Stimulated activated CD4-positive, alpha-beta T cell treated with anti-CD3 and anti-CD28 coated beads, Interleukin-4, amount 100 ng/mL, for 24 hours (primary cell): ENCODE data around the gene STIP1.
"Not testable (repeated sequence)": the region's sequence is repeated elsewhere in the genome, so short reads cannot be mapped to it uniquely, and the experiment has no call there.

Experiments
- DNase-seq: peaks from one replicate; pipeline ENCODE4 v3.0.0-alpha.2; 2020

STIP1 gene

DNA sequence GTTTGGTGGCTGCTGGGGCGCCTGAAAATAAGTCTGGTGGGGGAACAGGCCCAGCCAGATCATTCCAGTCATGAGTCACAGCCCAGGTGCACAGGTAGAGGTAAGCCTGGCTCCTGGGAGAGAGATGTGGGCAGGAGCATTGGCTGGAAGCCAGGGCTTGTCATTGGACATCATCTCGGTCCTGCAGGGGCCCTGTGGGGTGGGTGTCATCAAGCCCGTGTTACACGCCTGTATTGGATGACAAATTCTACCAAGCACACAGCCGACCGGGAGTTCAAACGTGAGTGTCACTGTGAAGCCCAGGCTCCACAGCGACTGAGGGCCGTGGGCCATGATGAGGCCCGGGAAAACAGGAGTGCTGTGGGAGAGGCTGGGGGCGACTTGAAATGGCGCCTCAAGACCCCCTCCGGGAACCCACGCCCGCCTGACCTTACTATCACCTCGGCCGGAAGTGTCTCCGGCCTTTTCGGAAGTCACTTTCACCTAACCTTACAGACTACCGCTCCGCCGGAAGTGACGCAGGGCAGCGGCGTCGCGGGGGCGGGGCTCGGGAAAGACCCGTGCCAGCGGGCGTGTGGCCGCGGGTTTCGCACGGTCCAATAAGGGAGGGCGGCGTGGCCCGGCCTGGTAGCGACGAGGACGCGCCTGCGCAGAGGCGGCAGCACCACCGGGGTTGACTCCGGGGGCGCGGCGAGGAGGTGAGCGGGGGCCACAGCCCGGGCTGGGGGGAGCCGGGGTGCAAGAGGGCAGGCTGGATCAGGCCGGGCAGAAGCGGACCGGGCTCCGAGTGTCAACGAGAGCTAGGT lies 54.7 kb downstream of the STIP1 start, which contains the start of gene FKBP2:
TSS of gene FKBP2 (plus strand) at position 661 of the 806 bp plus-strand sequence. CDS start 1,293 bp downstream, outside the sequence.
- peak; percentile 98 for DNase-seq

DNA sequence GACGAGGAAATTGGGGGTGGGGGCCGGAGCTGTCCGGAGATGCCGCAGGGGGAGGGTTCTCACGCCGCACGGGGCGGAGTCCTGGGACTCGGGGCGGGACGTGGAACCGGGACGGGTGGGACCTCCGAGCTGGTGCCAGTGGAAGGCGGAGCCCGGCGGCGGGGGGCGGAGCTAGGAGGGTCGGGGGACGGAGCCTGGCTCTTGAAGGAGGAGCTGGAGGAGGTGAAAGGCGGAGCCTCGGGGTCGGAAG lies 55.2 kb downstream of the STIP1 start:
- peak; percentile 100 for DNase-seq

DNA sequence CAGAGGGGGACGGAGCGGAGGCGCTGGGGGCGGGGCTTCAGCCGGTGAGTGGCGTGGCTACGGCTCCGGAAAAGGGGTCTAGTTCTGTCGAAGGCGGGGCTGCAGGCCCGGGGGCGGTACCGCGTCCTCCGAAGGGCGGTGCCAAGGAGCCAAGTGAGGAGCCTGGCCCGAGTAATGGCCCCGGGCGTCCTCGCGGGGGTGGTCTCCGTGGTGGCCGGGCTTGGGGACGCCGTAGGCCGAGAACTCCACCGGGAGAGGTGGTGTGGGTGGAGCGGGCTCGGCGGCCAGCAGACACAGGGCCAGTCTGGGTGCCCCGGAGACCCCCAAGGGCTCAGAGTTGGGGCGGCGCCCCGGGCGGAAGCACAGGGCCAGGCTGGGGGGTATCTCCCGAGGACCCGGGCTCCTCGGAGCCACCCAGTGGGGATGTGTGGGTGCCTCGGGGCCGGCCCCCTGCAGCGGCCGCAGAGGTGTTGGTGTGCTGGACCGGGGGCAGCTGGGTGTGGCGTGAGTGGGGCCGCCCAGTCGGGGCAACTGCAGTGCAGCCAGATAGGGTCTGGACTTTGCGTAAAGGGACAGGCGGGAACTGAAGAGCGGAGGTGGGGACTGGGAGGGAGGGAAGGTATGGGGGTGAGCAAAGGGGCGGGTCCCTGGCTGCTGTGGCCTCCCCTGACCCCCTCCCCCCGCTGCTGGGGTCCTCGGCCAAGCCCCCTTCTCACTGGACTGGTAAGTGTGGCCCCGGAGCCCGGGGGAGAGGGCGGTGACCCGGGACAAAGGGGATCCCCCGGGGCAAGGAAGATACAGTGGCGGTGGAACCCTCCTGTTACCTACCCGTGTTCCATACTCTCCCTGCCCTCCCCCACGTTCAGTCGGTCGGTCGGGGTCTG lies 55.8 kb downstream of the STIP1 start:
- no peak for DNase-seq

DNA sequence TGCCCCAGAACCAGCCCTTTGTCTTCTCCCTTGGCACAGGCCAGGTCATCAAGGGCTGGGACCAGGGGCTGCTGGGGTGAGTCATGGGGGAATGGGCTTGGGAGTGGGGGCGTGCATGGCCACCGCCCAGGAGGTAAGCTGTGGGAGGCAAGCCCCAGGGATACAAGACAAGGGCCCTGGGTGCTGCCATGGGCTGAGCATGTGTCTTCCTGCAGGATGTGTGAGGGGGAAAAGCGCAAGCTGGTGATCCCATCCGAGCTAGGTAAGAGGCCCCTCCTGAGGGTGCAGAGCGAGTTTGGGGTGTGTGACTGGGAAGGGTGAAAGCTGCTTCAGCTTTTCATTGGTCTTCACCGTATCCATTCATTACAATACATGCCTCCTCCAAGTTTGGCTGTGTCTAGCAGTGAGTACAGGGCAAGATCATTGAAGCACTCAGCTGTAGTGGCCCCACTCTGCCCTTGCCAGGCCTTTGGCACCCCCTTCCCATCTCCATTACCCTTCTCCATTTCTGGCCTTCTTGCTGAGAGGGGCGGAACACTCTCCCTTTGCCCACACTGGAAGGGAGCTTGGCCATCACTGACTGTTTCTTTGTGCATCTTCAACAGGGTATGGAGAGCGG lies 57.4 kb downstream of the STIP1 start:
- DNase-seq, result no peak

DNA sequence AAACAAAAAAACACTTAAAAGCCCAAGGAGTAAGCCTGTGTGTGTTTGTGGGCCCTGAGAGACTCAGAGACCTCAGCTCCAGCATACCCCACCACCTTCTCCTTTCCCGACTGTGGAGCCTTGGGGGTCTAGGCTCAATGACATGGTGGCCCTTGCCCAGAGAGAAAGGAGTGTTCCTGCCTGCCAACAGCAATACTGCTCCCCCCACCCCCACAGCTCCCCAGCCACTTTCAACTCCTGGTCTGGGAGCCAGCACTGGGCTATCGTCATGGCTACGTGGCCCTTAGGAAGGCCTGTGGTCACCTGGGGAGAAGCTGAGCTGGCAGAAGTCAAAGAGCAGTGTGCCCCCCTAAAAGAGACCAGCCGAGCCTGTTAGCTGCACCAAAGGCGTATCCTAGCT lies 58.1 kb downstream of the STIP1 start:
- DNase-seq, result no peak

DNA sequence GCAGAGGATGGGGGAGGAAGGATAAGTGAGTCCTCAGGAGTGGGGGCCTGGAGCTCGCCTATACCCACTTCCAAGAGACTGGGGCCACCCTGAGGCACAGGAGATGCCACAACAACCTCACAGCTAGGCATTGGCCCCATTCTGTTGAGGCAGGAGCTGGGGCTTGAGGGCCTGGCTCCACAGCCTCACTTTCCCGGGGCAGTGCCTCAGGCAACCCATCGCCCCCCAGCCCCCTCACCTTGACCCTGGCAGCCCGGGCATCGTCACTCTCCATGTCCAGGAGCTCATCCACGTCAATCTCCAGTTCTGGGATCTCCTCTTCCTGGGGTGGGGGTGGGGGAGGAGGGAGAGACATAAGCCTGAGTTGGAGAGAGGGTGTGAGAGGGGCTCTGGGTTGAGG lies 59.0 kb downstream of the STIP1 start:
- no peak for DNase-seq

DNA sequence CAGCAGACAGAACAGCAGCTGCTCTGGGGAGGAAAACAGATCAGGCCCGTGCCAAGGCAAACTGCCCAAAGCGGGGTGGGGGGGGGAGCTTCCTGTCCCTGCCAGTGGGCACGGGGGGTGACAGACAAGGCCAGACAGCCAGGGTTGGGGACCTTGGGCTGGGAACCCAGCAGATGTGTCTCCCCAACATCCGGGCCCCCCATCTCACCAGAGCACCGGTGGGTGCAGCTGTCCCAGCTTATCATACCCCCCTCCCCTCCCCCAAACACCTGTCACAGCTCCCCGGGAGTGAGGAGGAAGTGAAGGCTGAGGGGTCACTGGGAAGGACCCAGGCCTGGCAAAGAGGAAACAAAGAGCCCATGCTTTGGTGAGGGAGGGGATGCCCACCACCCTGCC lies 59.4 kb downstream of the STIP1 start:
- DNase-seq, result no peak

DNA sequence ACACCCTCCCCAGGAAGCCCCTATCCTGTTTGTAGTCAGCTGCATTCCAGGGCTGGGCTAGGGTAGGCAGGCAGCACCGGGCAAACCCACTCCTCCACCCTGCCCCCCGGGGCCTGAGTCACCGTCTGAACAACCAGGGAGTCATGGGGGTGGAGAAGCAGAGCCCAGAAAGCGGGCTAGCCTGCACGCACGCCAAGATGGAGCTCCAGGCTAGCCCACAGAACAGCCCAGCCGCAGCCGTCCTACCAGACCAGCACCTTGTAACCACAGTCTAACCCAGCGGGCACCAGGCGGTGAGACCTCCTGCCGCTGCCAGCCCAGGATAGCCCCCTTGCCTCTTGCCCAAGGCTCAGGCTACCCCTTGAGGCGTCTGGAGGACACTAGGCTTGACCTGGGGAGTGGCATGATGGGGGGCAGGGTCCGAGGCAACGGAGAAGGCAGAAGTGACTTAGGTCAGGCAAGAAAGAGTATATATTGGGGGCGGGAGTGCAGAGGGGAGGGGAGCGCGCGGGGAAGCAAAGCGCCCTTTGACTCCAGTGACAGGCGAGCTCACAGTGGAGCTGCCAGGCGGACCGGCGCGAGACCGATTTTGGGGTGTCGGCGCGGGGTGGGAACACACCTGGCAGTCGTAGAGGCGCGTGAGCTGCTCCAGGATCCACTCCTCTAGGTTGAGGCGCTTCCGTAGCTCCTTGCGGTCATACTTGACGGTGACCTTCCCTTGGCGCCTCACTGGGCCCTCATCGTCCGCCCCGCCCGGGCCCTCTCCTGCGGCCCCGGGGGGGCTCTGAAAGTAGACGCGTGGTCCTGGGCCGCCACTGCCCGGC lies 60.0 kb downstream of the STIP1 start:
- peak; percentile 87 for DNase-seq

DNA sequence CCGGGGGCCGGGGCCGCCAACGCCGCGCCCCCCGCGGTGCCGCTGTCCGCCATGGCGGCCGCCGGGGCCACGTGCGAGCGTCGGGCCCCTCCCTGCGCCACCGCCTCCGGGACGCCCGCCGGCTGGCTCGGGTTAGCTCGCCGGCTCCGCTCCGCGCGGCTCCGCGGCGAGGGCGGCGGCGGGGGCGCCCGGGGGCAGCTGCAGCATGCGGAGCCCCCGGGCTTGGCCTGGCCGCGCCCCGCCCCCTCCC lies 60.6 kb downstream of the STIP1 start:
- not testable (repeated sequence) for DNase-seq

DNA sequence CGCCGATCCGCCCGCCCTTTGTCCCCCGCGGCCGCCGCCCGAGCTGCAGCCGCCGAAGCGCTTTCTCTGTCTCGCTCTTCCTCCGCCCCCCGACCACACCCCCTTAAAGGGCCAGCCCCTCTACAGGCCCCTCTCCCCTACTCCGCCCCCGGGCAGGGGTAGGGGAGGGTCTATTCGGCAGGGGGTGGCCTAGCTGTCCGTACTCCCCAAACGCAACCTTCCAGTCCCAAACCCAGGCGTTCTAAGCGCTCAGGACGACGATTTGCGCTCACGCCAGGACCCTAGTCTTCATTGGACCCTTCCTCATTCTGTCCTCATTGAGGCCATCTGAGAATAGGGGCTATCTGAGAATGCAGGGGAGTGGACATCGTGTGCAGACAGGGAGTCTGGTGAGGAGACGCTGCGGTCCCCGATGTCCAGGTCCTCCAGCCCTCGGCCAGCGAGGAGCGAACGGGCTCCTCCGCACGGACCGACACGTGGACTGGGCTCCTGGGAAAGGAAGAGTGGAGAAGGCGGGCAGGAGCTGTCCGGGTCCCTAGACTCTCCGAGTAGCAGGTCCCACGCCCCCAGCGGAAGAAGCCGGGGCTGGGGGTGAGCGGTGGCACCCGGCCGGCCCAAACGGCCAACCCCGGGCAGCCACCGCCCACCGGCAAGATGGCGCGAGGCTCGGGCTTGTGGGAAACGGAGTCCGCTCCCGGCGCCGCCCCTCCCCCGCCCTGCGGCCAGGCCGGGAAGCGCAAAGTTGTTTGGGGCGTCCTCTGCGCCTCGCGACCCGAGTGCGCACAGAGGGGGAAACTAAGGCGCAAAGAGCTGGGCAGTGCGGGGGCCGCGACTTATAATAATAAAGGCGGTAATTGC lies 61.1 kb downstream of the STIP1 start, which contains the start of gene PPP1R14B:
TSS of gene PPP1R14B (minus strand) at position 73 of the 858 bp plus-strand sequence. CDS start 270 bp downstream, outside the sequence.
- DNase-seq, result peak; percentile 85

DNA sequence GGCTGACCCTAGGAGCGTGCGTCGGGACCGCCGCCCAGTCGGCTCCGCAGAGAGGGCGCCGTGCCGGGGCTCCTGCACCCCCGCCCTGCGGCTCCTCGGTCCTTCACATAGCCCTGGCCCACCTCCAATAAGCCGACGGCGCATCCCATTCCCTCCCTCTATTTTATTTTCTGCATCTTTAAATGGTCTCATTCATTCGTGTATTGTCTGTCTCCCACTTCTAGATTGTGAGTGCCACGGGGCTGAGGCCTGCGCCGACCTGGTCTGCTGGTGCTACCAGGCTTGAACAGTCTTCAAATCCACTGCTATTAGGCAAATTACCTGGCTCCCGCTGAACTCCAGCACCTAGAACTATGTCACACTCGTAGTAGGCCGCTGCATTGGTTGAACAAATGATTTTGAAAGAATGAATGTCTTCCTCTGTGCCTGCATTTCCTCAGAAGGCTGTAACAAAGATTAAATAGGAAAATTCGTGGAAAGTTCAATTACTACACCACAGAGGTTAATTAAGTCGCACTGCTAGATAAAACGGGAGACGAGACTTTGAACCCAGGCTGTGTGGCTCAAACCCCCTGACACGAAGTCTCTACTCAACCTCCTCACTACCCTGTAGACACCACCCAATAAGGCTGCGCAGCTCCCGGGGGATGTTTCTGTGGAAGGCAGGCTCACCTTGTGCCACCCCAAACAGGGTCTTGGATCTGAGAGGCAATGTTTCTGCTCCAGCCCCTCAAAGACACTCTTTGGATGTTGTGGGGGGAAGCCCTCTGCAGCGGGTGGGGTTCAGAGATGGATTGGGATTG lies 62.0 kb downstream of the STIP1 start:
- no peak for DNase-seq

DNA sequence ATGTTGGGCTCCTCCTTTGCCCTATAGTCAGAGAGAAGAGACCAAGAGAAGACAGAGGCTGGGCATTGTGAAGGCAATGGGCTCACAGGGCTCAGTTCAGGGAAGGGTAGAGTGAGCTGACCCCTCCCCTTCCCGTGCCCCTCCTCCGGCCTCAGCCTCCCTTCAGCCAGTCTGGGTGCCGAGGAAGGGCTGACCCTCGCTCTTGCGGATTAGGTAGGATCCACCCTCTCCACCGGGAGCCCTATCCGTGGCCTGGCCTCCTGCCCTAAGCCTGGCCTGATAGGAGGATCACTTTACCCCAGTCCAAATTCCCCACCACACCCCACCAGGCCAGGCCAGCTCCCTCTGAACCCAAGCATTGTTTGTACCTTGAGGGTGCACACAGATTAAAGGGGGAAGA lies 62.6 kb downstream of the STIP1 start:
- DNase-seq, result no peak

DNA sequence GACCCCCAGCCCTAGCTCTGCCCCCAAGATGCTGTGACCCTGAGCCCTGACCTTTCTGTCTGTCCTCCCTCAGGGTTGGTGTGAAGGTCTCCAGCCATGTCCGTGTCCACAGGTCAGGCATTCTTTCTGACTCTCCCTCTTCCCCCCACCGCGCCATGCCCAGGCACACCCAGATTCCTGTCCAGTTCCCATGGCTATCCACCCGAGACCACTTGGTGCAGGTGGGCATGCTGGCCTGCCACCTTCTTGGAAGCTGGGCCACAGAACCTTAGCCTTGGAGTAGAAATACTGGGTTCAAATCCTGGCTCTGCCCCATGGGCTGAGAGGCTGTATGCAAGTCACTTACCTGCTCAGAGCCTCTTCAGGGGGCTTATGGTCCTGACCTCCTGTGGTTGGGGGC lies 63.1 kb downstream of the STIP1 start:
- no peak for DNase-seq

DNA sequence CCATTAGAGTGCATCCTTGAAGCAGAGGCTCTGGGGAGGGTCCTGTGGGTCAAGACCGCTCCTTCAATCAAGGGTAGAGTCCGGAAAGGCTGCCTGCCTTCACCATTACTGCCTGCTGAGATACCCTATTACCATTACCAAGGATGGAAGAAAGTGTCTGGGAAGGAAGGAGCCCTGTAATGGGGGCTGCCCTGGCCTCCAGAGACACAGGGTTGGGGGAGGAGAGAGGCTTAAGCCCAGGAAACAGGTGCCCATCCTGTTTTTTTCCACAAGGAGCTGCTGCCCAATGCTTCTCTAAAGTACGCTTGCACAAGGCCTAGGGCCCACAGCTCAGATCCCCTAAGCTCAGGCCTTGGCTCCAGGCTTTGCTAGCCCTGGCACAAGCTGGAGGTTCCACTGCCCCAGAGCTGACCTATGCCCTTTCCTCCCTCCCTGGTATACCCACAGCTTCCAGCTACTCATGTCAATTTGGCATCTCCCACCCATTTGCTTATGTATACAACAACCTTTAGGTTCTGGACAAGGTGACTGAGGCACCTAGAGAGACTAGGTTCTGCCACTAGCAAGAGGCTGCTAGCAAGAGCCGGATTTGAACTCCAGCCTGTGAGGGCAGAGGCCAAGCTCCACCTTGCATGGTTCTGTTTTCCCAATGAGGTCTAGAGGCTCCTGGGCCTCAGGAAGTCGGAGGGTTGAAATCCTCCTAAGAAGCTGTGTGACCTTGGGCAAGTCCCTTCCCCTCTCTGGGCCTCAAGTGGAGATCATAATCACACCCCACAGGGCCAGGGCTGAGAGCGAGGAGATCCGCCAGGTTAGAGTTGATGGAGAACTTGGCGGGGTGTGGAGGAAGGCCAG lies 63.8 kb downstream of the STIP1 start:
- DNase-seq, result no peak

DNA sequence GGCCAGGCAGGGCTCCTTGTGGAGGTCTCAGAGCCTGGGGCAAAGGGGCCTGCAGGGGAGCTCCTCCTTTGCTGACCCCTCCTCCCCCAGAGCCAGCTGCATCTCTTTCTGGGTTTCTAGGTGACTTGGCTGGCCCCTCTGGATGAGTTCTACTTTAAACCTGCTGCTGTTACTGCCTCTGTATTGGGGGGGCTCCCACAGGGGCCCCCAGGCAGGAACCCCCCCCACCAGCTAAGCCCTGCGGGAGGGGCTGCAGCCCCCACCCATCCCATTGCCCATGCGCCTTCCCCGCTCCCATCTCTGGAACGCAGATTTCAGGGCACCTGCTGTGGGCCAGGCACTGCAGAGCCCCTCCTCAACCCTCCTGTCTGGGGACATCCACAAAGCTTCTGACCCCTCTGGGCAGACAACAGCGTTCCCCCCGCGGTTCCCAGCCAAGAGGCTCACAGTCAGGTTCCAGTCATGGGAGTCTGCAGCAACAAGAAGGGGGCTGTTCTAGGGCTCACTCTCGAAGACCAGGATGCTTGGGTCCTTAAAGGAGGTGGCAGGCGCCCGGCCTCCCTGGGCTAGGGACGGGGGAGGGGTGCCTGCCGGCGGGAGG lies 64.5 kb downstream of the STIP1 start:
- no peak for DNase-seq

DNA sequence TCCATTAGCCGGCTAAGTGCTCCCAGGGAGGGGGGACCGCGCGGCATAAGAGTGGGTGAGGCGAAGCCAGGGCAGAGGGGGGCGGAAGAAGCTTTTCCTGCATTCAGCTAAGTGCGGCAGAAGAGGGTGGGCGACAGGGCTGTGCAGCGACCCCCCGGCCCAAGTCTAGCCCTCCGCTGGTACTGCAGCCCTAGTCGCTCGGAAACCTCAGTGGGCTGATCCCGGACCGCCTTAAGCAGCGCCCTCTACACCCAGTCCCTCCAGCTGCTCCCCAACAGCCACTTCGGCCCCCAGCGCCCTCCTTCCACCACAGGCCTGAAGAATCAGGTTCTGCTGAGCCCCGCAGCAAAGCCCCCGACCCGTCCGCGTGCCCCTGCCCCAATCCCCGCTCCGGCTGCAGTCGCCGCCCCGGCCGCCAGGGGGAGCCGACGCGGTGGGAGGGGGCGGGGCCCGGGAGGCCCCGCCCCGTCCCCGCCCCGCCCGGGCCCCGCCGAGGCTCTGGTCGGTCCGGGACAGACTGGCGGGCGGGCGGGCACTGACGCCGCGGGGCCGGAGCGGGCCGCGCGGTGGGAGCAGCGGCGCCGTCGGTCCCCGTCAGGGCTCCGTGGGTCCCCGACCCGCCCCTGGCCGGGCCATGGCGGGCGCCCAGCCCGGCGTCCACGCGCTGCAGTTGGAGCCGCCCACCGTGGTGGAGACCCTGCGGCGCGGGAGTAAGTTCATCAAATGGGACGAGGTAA lies 65.2 kb downstream of the STIP1 start, which contains the start of gene PLCB3:
TSS of gene PLCB3 (plus strand) at position 515 of the 737 bp plus-strand sequence. CDS start at position 635, 120 bp downstream.
- DNase-seq, result peak; percentile 62

DNA sequence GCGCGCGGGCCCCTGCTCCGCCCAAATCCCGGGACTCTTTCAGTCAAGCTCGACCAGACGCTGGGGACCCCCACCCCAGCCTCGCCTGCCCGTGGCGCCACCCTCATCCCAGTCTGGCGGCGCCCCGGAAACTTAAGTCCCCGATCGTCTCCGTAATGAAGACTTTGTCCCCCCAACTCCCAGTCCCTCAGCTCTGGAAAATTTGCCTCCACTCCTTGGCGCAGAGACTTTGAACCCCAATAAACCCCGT lies 65.7 kb downstream of the STIP1 start:
- DNase-seq, result no peak

DNA sequence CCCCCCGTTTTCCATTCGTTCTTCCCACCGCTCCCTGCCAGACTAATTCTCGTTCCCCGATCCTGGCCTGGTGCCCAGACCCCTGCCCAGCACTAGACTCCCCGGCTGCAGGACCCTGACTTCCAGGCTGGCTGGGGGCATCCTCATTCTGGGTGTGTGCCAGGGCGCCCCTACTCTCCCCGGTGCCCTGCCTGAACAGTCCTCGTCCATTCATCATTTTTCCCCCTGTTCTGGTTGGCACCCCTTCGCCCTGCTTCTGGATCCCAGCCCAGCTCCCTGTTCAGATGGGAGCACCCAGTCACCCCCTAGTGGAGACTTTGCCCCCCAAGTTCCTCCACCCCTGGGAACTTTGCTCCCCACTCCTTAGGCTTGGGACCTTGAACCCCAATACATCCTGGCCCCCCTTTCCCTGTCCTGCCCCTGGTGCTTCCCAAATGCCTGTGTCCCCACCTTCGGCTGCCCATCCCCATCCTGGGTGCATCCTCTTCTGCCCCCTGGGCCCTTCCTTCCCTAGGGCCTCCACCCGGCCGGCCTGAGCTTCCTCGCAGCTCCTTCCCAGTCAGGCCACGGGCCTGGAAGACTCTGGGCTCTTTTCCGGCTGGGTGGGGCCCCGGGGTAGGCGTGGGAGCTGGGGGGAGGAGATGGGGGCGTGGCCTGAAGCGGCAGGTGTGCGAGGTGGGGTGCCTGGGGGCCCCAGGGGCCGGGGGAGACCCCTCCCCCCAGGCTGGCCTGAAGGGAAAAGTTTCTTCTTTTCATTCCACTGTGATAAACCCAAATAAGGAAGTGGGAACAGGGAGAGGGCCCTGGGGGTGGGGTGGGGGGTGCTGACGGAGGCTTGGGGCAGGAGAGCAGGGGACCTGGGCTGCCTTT lies 66.3 kb downstream of the STIP1 start:
- no peak for DNase-seq
